NCI-H187 (cell line): ENCODE results near the gene NUP210L.

ENCODE experiments used
- DNase-seq, 2 experiments: peaks; one replicate each; lab custom pipeline; 2025; lab: John Stamatoyannopoulos, UW

Gene NUP210L

GRCh38 chr1:153963850-153964331, 191.0 kb downstream of the NUP210L start:
- no peak for DNase-seq

DNA sequence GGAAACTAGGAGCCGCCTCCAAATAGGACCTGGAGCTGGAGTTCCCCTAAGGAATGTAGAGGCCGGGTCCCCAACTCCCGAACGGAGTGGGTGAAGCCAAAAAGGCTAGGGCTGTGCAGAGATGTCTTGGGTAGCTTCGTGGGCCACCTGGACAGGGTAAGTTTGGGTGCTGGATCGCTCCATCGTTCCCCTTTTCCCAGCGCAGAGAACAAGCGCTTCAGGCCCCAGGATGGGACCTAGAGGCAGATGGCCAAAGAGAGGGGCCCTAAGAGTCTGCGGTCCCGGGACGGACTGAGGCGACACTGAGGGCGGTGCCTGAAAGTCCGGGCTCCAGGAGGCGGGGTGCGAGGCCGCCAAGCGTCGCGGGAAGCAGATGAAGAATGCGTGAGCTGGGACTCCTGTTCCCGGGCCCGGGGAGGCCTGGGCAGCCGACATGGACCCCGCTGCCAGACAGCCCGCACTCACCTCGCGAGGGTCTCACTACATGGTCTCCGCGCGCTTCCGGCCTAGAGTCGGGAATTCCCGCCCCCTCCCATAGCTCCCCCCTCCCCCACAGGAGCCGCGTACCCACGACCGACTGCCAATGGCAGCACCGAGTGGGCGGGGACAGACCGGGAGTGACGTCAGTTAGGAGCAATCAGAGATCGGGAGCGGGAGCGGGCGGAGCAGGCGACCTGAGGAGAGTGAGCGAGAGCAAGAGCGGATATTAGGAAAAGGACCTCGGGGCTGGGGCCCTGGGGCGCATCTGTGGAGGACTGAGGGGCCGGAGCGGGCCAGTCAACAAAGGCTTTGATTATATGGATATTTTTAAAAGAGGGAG, 191.6 kb downstream of the NUP210L start, which contains the start of gene SLC39A1:
TSS of gene SLC39A1 (minus strand) at position 508 of the 820 bp plus-strand sequence. CDS start 822 bp downstream, outside the sequence.
- DNase-seq = peak; percentile 99 to 100

DNA sequence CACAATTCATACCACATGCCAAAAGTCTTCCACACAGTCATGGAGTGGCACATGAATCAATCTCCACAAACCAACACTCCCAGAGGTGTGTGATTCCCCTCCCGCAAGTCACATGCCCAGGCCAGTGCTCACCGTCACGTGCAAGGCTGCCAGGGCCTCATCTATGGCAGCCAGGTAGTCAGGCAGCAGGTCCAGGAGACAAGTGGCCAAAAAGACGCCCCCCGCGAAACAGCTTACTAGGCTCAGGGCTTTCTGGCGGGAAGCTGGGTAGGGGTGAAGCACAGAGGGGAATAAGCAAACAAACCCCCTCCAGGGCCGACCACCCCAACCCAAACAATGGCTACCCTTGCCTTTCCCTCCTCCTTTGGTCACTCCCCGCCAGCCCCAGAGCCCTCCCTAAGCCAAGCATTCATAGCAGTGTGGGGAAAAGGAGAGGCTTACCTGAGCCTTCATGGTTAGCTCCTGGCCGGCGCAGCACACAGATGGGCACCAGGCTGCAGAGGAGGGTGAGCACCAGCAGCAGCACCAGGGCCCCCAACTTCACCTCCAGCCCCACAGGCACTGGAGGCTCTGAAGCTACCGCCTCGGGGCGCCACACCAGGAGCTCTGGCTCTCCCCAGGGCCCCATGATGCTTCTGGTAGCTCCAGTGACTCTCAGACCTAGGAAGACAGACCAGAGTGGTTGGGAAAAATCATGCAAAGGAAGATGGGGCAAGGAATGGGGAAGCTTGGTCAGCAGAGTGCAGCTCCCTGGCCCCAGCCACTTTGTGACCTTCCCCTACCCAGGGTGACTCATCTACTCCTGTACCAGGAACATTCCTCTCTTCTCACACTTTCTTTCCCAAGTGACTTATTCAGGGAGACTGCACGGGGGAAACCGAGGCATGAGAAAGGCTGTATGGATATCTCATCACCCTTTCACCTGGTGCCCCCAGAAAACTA, 192.5 kb downstream of the NUP210L start:
- DNase-seq = no peak

DNA sequence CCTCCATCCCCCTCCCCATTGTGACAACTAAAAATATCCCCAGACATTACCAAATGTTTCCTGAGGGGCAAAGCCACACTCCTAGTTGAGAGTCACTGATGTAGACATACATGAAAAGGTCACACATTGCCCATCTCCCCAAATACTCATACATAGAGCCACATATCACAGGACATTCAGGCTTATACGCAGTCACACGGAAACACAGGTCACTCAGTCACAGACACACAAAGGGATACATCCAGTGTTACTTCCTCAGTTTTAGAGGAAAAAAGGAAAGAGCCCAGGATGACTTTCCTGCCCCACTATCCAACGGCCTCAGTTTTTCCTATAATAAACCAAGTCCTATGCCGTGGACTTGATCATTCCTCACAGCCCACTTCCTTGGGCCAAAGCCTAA, 193.5 kb downstream of the NUP210L start:
- DNase-seq = no peak

DNA sequence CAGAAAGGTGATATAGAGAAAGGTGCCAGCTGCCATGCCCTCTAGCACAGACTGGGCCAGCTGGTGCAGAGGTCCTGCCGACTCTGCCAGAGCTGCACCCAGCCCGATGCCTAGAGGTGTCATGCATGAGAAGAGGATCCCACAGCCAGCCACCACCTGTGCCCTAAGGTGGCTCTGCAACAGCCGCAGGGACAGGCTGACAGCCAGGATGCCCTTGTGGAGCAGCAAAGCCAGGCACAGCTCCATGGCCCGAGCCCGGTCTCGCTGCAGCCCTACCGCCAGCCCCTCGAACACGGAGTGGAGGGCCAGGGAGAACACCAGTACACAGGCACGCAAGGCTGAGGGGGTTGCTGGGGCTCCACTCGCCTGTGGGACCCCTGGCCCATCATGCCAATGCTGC, 194.7 kb downstream of the NUP210L start:
- no peak for DNase-seq

GRCh38 chr1:153959454-153959853, 195.4 kb downstream of the NUP210L start:
- DNase-seq = no peak

DNA sequence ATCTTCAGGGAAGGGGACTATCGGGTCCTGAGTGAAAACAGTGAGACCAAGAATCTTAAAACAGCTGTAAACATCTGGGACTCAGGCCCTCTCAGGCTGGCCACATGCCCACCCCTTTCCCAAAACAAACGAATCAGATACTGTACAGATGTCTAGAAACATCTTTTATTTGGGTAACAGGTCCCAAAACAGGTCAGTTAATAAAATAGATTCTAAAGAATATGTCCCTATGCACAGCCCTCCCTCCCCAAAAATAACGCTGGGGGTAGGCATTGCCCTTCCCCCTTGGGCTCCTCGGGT, 196.0 kb downstream of the NUP210L start:
- no peak for DNase-seq

DNA sequence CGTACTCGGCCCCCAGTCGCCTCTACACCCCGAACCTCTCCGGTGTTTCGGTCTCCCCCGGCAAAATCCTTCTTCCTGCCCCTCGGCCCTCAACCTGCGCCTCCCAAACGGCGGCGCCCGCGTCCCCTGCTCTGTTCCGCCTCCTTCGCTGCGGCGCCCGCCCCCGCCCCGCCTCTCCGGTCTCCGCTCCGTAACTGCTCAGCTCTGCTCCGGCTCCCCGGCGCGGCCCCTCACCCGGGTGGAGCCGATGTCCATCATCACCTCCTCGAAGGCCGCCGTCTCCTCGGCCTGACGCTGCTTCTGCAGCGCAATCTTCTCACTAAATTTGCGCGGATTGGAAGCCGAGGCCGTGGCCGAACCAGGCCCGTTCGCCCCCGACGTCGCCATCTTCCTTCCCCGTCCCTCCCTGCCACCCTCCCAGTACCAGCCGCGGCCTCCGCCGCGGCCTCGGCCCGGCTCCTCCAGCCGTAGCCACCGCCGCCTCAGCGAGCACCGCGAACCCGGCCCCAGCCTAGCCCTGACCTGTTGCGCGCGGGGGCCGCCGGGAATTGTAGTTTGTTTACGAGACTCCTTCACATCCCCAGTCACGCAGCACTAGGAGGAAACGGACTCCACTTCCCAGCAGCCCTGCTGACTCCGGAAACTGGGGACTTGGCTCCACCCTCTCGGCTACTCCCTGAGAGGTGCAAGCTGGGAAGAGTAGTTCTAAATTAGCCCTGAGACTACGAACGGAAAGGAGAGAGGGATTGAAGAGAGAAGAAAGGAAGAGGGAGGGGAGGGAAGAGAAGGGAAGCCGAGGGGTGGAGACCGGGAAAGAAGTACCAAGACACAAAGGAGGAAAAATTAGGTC, 196.5 kb downstream of the NUP210L start, which contains the start of gene CRTC2:
TSS of gene CRTC2 (minus strand) at position 502 of the 850 bp plus-strand sequence. CDS start at position 387, 115 bp downstream.
- peak; percentile 99 for DNase-seq

DNA sequence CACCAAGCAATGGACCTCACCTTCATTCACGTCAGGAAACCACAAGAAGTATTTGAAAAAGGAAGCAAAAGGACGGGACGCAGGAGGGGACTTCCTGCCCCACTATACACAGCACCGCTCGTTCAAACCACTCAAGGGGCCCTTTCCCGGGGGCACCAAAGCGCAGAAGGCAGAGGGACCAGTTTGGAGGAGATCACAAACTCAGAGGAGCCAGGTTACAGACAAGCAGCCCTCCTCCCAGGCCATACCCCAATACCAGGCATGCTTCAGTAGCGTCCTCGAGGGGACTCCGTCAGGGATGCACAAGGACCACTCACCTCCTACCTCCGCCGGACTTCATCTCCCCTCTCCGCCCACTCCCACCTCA, 197.1 kb downstream of the NUP210L start:
- DNase-seq = no peak

- no peak for DNase-seq
These were observed 197.7 kb downstream of the NUP210L start for GRCh38 chr1:153956997-153957715.

GRCh38 chr1:153954826-153955225, 200.0 kb downstream of the NUP210L start:
- DNase-seq = no peak

- no peak for DNase-seq
These were observed 201.0 kb downstream of the NUP210L start for GRCh38 chr1:153953859-153954365.

GRCh38 chr1:153951801-153952200, 203.1 kb downstream of the NUP210L start:
- DNase-seq = no peak

DNA sequence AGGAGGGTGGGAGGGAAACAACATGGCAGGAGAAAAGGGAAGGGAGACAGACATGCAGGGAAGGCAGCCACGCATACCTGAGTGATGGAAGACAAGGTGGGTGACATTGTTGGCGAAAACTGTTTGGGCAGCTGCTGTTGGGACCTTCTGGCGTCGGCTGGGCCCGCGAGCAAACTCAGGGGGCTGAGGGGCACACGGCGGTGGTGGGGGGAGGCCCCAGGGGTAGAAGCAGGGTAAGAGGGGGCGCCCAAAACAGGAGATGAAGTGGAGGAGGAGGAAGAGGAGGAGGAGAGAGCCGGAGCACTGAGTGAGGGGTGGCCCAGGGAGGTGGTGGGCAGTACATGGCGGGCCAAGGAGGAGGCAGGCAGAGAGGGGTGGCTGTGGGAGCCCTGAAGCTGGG, 203.7 kb downstream of the NUP210L start:
- no peak for DNase-seq

DNA sequence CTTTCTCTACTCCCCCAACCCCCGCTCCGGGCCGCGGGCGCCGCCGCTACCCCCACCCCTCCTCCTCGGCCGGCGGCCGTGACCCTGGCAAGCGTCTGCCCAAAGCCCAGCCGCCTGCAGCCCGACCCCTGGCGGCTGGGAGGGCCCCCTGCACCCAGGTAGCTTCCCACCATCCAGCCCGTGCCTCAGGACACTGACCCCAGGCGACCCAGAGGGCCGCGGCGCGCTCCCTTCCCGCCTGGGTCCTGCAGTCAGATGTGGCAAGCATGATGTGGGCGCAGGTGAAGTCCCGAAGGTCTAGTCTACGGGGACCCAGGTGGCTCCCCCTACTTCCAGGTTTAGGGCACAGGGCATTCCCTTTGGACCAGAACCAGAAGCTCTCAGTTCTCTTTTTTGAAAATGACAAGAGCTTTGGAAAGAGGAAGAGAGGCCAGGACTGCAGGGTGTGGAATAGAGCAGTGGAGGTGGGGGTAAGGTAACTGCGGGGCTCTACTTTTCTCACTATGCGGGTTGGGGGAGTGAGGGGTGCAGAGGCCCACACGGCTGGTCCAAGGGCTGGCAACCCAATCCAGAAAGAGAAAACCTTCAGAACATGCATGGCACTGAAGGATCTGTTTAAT, 208.1 kb downstream of the NUP210L start, which contains the start of gene DENND4B:
TSS of gene DENND4B (minus strand) at position 97 of the 620 bp plus-strand sequence. CDS start 2,344 bp downstream, outside the sequence.
- DNase-seq = peak; percentile 72 to 84

DNA sequence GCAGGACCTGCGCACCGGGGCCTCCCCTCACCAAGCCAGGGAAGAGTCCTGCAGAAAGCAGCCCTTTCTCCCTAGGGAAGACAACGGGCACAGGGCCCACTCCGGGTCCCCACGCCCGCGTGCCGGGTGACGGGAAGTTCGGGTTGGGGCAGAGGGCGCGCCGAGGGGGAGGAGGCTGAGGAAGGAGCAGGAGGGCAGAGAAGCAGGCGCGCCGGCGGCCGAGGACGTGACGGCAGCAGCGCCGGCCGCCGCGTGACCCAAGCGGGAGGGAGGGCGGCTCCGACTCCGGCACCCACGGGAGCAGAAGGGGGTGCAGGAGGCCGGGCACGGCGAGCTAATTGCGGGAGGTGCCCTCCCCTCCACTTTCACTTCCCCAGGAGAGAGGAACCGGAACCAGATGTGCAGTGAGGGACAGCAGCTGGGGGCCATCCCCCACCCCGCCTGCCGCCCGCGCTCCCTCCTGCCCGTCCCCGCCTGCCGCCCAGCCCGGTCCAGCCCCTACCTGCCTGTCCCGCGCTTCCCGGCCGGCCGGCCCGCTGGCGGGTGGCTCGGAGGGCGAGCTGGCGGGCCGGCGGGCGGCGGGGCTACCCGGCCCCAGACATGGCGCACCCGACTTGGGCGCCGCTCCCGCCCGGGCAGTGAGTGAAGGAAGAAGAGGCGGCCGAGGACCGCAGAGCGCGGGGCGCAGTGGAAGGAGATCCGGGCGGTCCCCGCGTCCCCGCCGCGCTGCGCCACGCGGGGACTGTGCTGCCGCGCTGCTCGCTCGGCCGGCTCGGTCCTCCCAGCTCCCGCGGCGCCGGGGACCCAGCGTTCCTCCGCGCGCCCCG, 208.9 kb downstream of the NUP210L start:
- peak in 1 of 2 experiments; percentile 45 for DNase-seq

DNA sequence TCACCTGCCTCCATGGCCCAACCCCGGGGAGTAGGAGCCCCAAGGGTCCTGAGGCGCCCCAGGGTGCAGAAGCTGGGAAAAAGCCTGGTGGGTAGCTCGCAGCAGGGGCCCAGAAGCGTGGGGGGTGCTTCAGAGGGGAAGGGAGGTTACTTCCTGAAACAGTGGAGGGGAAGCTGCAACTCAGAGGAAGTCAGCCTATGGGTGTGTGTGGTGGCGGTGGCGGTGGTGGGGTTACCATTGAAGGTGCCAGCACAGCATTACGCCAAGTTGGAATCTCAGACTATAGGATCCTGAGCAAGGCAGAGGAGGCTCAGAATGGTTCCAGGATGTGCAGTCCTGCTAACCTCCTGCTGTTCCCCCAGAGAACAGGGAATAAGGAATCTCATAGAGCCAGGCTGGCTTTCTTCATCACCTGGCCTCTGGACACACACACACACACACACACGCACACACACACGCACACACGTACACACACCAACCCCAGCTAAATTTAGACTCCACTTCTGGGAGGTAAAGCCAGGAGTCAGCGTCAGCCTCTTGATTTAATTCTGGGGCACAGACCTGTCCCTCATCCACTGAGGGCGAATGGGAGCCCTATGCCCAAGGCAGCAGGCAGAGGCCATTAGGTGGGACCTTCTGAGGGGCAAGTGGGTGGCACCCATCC, 209.6 kb downstream of the NUP210L start:
- no peak for DNase-seq

DNA sequence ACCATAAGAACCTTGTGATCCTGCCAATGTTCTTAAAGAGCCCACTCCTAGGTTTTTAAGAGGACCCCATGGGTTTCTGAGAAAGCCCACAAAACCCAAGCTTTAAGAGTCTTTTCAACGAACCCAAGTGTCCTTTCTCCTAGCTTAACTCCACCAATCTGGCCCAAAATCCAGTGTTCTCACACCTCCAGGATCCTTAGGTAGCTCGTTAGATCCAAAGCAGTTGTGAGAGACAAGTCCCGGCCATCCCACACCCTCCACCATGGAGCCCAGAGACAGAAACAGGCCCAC, 210.1 kb downstream of the NUP210L start:
- no peak for DNase-seq
